AG04450 (cell line): ENCODE results near the gene RUFY1. TPM values are rescaled to one million over a fixed set of nuclear protein-coding genes. Genes with fewer than 3 reads are reported as not detected.
"Not testable (repeated sequence)": the region's sequence is repeated elsewhere in the genome, so short reads cannot be mapped to it uniquely, and the experiment has no call there.

Experiments used
- CTCF ChIA-PET: fragments of 300-600, 350-600 bp; formaldehyde crosslinking; extraction: SDS; loops from one replicate; lab custom pipeline; 2022; ENCODE audit warnings: antibody characterized with exemption, inconsistent platforms; lab: Charles Lee
- POLR2A ChIA-PET: fragments of 350-600 bp; formaldehyde crosslinking; extraction: SDS; loops from one replicate; lab custom pipeline; 2021; ENCODE audit warnings: antibody characterized with exemption, inconsistent platforms; lab: Yijun Ruan, JAX
- DNase-seq: peaks from one replicate; pipeline ENCODE4 v3.0.0-alpha.2; 2011; ENCODE audit warnings: low read depth, low spot score
- H3K27ac ChIP-seq: one replicate; pipeline ENCODE4 v1.5.1; 2012; ENCODE audit warnings: low read depth, low read length, control low read depth
- H3K27me3 ChIP-seq: one replicate; pipeline ENCODE4 v1.6.0; 2012; ENCODE audit warnings: low read length; ENCODE audit not compliant: control insufficient read depth, insufficient read depth
- H3K4me3 ChIP-seq: 2 replicates; pipeline ENCODE4 v1.5.1; 2011; ENCODE audit warnings: mild to moderate bottlenecking, low read depth, low read length, control low read depth
- H3K9me3 ChIP-seq: 2 replicates; pipeline ENCODE4 v1.5.1; 2012; ENCODE audit warnings: low read length; ENCODE audit not compliant: control insufficient read depth, insufficient read depth
- CTCF ChIP-seq: IDR thresholded peaks from 2 replicates; pipeline ENCODE4 v1.5.1; 2011; ENCODE audit warnings: low read depth, low read length, control low read depth, inconsistent platforms
- polyA plus RNA-seq: library from polyadenylated mRNA; depleted of rRNA; stranded (reverse); fragments of >200 nt; gene quantifications from 2 replicates; pipeline ENCODE4 v1.2.3, GENCODE V29; 2011

RUFY1 gene
- polyA plus RNA-seq, 1 experiment, result 31.1 TPM

GRCh38 chr5:179623906-179624741 is 73.8 kb downstream of the RUFY1 start:
- TF ChIP-seq CTCF, result peak; percentile 14; the same call in 1 of the 2 replicates
- H3K4me3 ChIP-seq, result peak overlapping the region; percentile 66
- ChIA-PET POLR2A (interaction anchor here (0.6 to 2.1 kb wide), 35 partner anchors 9 to 1564 kb away, joined by 3 to 51 read pairs (median 4); partner anchors contain the start of genes CBY3, HNRNPAB, LTC4S and MAML1), CTCF (interaction anchor here (0.7 to 1.8 kb wide), 5 partner anchors 9 to 139 kb away, joined by 3 to 11 read pairs (median 10); no protein-coding TSS in a partner anchor)
- no peaks in the 10 kb centered on the region for H3K27me3 ChIP-seq
- no peak for DNase-seq
- H3K27ac ChIP-seq, result peak overlapping the region; percentile 94
- H3K9me3 ChIP-seq, result peaks cover 4% of the 10 kb centered on the region; the same call in 1 of the 2 replicates

GRCh38 chr5:179624841-179625271 is 74.5 kb downstream of the RUFY1 start:
- ChIA-PET CTCF (interaction anchor here (1.8 kb wide), 1 partner anchor 8 kb away, joined by 11 read pairs; no protein-coding TSS in a partner anchor), POLR2A (no interaction called here)
- peak overlapping the region; percentile 94 for H3K27ac ChIP-seq
- peaks cover 4% of the 10 kb centered on the region; the same call in 1 of the 2 replicates for H3K9me3 ChIP-seq
- peak overlapping the region; percentile 66 for H3K4me3 ChIP-seq
- no peak for DNase-seq
- no peak for TF ChIP-seq CTCF
- no peaks in the 10 kb centered on the region for H3K27me3 ChIP-seq

- not testable (repeated sequence) for H3K27me3 ChIP-seq, H3K9me3 ChIP-seq, H3K27ac ChIP-seq, DNase-seq
- POLR2A ChIA-PET, result interaction anchor here (1.6 kb wide), 1 partner anchor 10 kb away, joined by 6 read pairs; the partner anchor contains the start of gene HNRNPH1
- CTCF ChIA-PET, result interaction anchor here (0.6 to 2.0 kb wide), 5 partner anchors 10 to 423 kb away, joined by 3 to 11 read pairs (median 3); partner anchors contain the start of gene HNRNPH1
- peak overlapping the region; percentile 51 for H3K4me3 ChIP-seq
Observed at GRCh38 chr5:179633501-179634369, 83.4 kb downstream of the RUFY1 start.

GRCh38 chr5:179634370-179635172 is 84.2 kb downstream of the RUFY1 start:
- H3K27ac ChIP-seq, POLR2A ChIA-PET, CTCF ChIA-PET: not testable (repeated sequence)

GRCh38 chr5:179639296-179639695 is 88.9 kb downstream of the RUFY1 start:
- not testable (repeated sequence) for DNase-seq, H3K9me3 ChIP-seq, H3K27ac ChIP-seq, H3K27me3 ChIP-seq, H3K4me3 ChIP-seq
- CTCF ChIA-PET, result interaction anchor here (0.5 to 1.5 kb wide), 2 partner anchors 10 to 29 kb away, joined by 3 read pairs; no protein-coding TSS in a partner anchor
- POLR2A ChIA-PET, result interaction anchor here (1.4 kb wide), 1 partner anchor 16 kb away, joined by 4 read pairs; the partner anchor contains the start of gene HNRNPH1

More at GRCh38 chr5:179634370-179635172, 84.2 kb downstream of the RUFY1 start:
- H3K4me3 ChIP-seq, H3K9me3 ChIP-seq, H3K27me3 ChIP-seq, DNase-seq: not testable (repeated sequence)

- H3K9me3 ChIP-seq, H3K27ac ChIP-seq, CTCF ChIA-PET, POLR2A ChIA-PET, H3K27me3 ChIP-seq, DNase-seq, H3K4me3 ChIP-seq: not testable (repeated sequence)
Observed at GRCh38 chr5:179641745-179642144, 91.4 kb downstream of the RUFY1 start.

- H3K27ac ChIP-seq, DNase-seq, H3K9me3 ChIP-seq, CTCF ChIA-PET, H3K27me3 ChIP-seq, POLR2A ChIA-PET, H3K4me3 ChIP-seq: not testable (repeated sequence)
Observed at GRCh38 chr5:179642626-179643025, 92.3 kb downstream of the RUFY1 start.

GRCh38 chr5:179643141-179643920 is 93.0 kb downstream of the RUFY1 start:
- peaks cover 12% of the 10 kb centered on the region for H3K27me3 ChIP-seq
- H3K27ac ChIP-seq, DNase-seq, H3K4me3 ChIP-seq, CTCF ChIA-PET, POLR2A ChIA-PET, H3K9me3 ChIP-seq: not testable (repeated sequence)
